Esophagus muscularis mucosa (tissue), 4 donors: ENCODE measurements around the gene ASIP. TPM values are rescaled to one million over a fixed set of nuclear protein-coding genes. Genes with fewer than 3 reads are reported as not detected.
"Not testable (repeated sequence)": the region's sequence is repeated elsewhere in the genome, so short reads cannot be mapped to it uniquely, and the experiment has no call there.

Experiments used
- DNase-seq: peaks from one replicate; pipeline ENCODE4 v3.0.0-alpha.2; 2017; ENCODE audit errors: extremely low spot score
- H3K27ac ChIP-seq, 4 donors: fragments of 200-600 bp; sonication (generic); replicated peaks in 1 of 4; 1 replicate in 3 of 4; 2 replicates in 1 of 4; pipeline ENCODE4 v1.5.1; 2016 to 2019; ENCODE audit warnings: mild to moderate bottlenecking in 1 of 4
- H3K27me3 ChIP-seq, 4 donors: fragments of 200-600 bp; sonication (generic); one replicate each; pipeline versions ENCODE4 v1.5.1 to v1.6.0; 2016 to 2019
- H3K36me3 ChIP-seq, 4 donors: fragments of 200-600 bp; sonication (generic); one replicate each; pipeline ENCODE4 v1.5.1; 2016 to 2019
- H3K4me1 ChIP-seq, 4 donors: fragments of 200-600 bp; sonication (generic); one replicate each; pipeline ENCODE4 v1.5.1; 2016 to 2019
- H3K4me3 ChIP-seq, 4 donors: fragments of 200-600 bp; sonication (generic); 1 replicate in 2 of 4; 2 replicates in 2 of 4; pipeline ENCODE4 v1.5.1; 2016 to 2019; ENCODE audit warnings: mild to moderate bottlenecking in 4 of 4, moderate library complexity in 1 of 4
- H3K9me3 ChIP-seq, 4 donors: fragments of 200-600 bp; sonication (generic); 1 replicate in 3 of 4; 2 replicates in 1 of 4; pipeline ENCODE4 v1.5.1; 2016 to 2019
- CTCF ChIP-seq, 3 experiments: fragments of 200-600 bp in 2 of 3; fragments of 450-650 bp in 1 of 3; sonication (generic) in 2 of 3; IDR thresholded peaks; one replicate each; pipeline ENCODE4 v1.5.1; 2017 to 2019; ENCODE audit warnings: antibody characterized with exemption in 3 of 3, mild to moderate bottlenecking in 2 of 3, moderate library complexity in 1 of 3
- EP300 ChIP-seq: sonication (generic); formaldehyde crosslinking; IDR thresholded peaks from one replicate; pipeline ENCODE4 v1.6.1; 2017; ENCODE audit warnings: antibody characterized with exemption
- POLR2A ChIP-seq: fragments of 450-650 bp; IDR thresholded peaks from one replicate; pipeline ENCODE4 v1.6.1; 2017; ENCODE audit warnings: antibody characterized with exemption, moderate library complexity, mild to moderate bottlenecking, low read depth
- POLR2AphosphoS5 ChIP-seq, 2 donors: sonication (generic); formaldehyde crosslinking; IDR thresholded peaks; one replicate each; pipeline ENCODE4 v1.6.1; 2017; ENCODE audit warnings: antibody characterized with exemption in 2 of 2
- WGBS: methylation state at CpG from one replicate; pipeline ENCODE4 v1.1.5; 2018; 5-methylcytosine and 5-hydroxymethylcytosine counted together
- intact Hi-C: fragments of 100-400 bp; cut with DNase I; formaldehyde crosslinking; loops from one replicate; pipeline ENCODE4 v1.15.1; 2023
- total RNA-seq, 4 donors: library from RNA; depleted of rRNA; stranded (reverse); fragments of >200 nt; gene quantifications; one replicate each; pipeline versions ENCODE4 v1.1.0 to v1.2.1, GENCODE V29; 2016

ASIP gene
- total RNA-seq, 4 donors from 2014 or later = not detected

- Histone ChIP-seq H3K9me3 (no peaks in the 10 kb centered on the region), H3K4me3 (no peak overlapping the region), H3K27me3 (no peaks in the 10 kb centered on the region), H3K4me1 (no peaks in the 10 kb centered on the region), H3K27ac (no peak overlapping the region), H3K36me3 (peaks cover 34 to 99% (median 87%) of the 10 kb centered on the region in 4 donors)
- no peak for DNase-seq
- TF ChIP-seq EP300 = no peak
- no peak for TF ChIP-seq POLR2AphosphoS5 (IDR thresholded peaks at IDR 0.05)
- no peak for TF ChIP-seq CTCF (IDR thresholded peaks at IDR 0.05)
- TF ChIP-seq POLR2A = no peak
- 80% methylated on average over 3 of the region's 3 CpGs for WGBS
- intact Hi-C loops = no loop called here
Measured at GRCh38 chr20:34281177-34281576, 40.0 kb downstream of the ASIP start.

GRCh38 chr20:34282041-34282440, 40.8 kb downstream of the ASIP start:
- WGBS = 90% methylated on average over 4 of the region's 4 CpGs
- peaks cover 34 to 99% (median 84%) of the 10 kb centered on the region in 4 donors for H3K36me3 ChIP-seq
- no peak for TF ChIP-seq POLR2A
- no peak for TF ChIP-seq EP300
- TF ChIP-seq POLR2AphosphoS5 (IDR thresholded peaks at IDR 0.05) = no peak
- TF ChIP-seq CTCF (IDR thresholded peaks at IDR 0.05) = no peak

GRCh38 chr20:34283844-34284243, 42.6 kb downstream of the ASIP start:
- DNase-seq = no peak
- no peaks in the 10 kb centered on the region for H3K27me3 ChIP-seq
- H3K36me3 ChIP-seq = peaks cover 34 to 99% (median 87%) of the 10 kb centered on the region in 4 donors
- H3K27ac ChIP-seq = no peak overlapping the region
- no peak for TF ChIP-seq EP300
- TF ChIP-seq POLR2A = no peak
- TF ChIP-seq POLR2AphosphoS5 (IDR thresholded peaks at IDR 0.05) = no peak
- no peak for TF ChIP-seq CTCF (IDR thresholded peaks at IDR 0.05)
- H3K4me1 ChIP-seq = no peaks in the 10 kb centered on the region
- no peaks in the 10 kb centered on the region for H3K9me3 ChIP-seq
- intact Hi-C loops = no loop called here
- 88% methylated on average over 1 of the region's 1 CpG for WGBS
- H3K4me3 ChIP-seq = no peak overlapping the region

More at GRCh38 chr20:34282041-34282440, 40.8 kb downstream of the ASIP start:
- intact Hi-C loops = no loop called here
- H3K4me1 ChIP-seq = no peaks in the 10 kb centered on the region
- no peaks in the 10 kb centered on the region for H3K27me3 ChIP-seq
- no peak overlapping the region for H3K27ac ChIP-seq
- no peaks in the 10 kb centered on the region for H3K9me3 ChIP-seq
- H3K4me3 ChIP-seq = no peak overlapping the region
- DNase-seq = no peak

DNA sequence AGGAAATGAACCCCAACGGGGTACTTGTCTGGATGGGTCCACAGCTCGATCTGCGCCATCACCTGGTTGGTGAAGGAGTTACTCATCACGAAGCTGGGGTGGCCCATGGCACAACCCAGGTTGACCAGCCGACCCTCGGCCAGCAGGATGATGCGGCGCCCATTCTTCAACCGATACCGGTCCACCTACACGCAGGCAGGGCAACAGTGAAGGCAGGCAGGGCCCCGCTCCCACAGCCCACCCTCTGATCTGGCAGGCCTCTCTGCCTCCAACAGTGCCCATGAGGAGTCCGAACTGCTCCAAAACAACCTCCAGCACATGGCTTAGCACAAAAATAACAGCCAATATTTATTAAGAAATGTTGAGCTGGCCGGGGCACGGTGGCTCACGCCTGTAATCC, 44.2 kb downstream of the ASIP start:
- H3K27me3 ChIP-seq = no peaks in the 10 kb centered on the region
- DNase-seq = no peak
- no peak overlapping the region for H3K4me3 ChIP-seq
- 97% methylated on average over 4 of the region's 16 CpGs for WGBS
- no peak overlapping the region for H3K27ac ChIP-seq
- H3K9me3 ChIP-seq = no peaks in the 10 kb centered on the region
- no peak for TF ChIP-seq POLR2AphosphoS5 (IDR thresholded peaks at IDR 0.05)
- TF ChIP-seq POLR2A = no peak
- intact Hi-C loops = no loop called here
- no peaks in the 10 kb centered on the region for H3K4me1 ChIP-seq
- H3K36me3 ChIP-seq = peaks cover 40 to 96% (median 93%) of the 10 kb centered on the region in 4 donors

- H3K36me3 ChIP-seq = peaks cover 40 to 96% (median 93%) of the 10 kb centered on the region in 4 donors
- H3K4me3 ChIP-seq, H3K4me1 ChIP-seq, intact Hi-C loops, H3K9me3 ChIP-seq, H3K27me3 ChIP-seq, H3K27ac ChIP-seq, DNase-seq: not testable (repeated sequence)
- 80% methylated on average over 5 of the region's 5 CpGs for WGBS
Measured at GRCh38 chr20:34287500-34287899, 46.3 kb downstream of the ASIP start.

DNA sequence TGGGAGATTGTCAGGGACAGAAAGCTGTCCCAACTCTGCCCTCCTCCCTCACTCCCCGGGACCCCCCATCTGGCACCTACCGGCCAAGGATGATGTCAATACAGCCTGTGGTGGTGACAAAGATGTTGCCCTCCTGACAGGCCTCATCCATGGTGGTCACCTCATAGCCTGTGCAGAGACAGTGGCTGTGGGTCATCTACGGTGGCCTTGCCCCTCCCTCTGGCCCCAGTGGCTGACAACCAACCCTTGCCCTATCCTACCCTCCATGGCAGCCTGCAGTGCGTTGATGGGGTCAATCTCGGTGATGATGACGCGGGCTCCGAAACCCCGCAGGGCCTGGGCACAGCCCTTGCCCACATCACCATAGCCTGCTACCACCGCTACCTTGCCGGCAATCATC, 49.2 kb downstream of the ASIP start:
- H3K36me3 ChIP-seq = peaks cover 36 to 96% (median 93%) of the 10 kb centered on the region in 4 donors
- H3K4me1 ChIP-seq = no peaks in the 10 kb centered on the region
- H3K9me3 ChIP-seq = no peaks in the 10 kb centered on the region
- WGBS = 98% methylated on average over 10 of the region's 11 CpGs
- no peak for DNase-seq
- no peaks in the 10 kb centered on the region for H3K27me3 ChIP-seq
- H3K4me3 ChIP-seq = no peak overlapping the region
- no peak overlapping the region for H3K27ac ChIP-seq
- intact Hi-C loops = no loop called here
- TF ChIP-seq CTCF (IDR thresholded peaks at IDR 0.05) = no peak
- TF ChIP-seq POLR2AphosphoS5 (IDR thresholded peaks at IDR 0.05) = no peak
- TF ChIP-seq POLR2A = no peak
- no peak for TF ChIP-seq EP300
